ENCODE data around the gene FAM111A.

Gene FAM111A

GRCh38 chr11:59141191-59141590, 1.5 kb upstream of the FAM111A start:
- DNase-seq (ENCODE audit: low spot score) (no peak), FAIRE-seq (no peak)

GRCh38 chr11:59141673-59142460, 789 bp upstream of the FAM111A start:
- DNase-seq (ENCODE audit: low spot score) (no peak), FAIRE-seq (no peak)

- FAIRE-seq (no peak), DNase-seq (ENCODE audit: low spot score) (no peak)
Observed at GRCh38 chr11:59144096-59144495, 1.4 kb downstream of the FAM111A start.

GRCh38 chr11:59144579-59145345, 2.1 kb downstream of the FAM111A start:
- DNase-seq (ENCODE audit: low spot score) (peak; percentile 85), FAIRE-seq (no peak)

GRCh38 chr11:59145534-59145933, 2.9 kb downstream of the FAM111A start:
- no peak for FAIRE-seq

GRCh38 chr11:59151761-59152160, 9.1 kb downstream of the FAM111A start:
- FAIRE-seq (no peak), DNase-seq (ENCODE audit: low spot score) (no peak)

More at GRCh38 chr11:59145534-59145933, 2.9 kb downstream of the FAM111A start:
- no peak for DNase-seq (ENCODE audit: low spot score)

- DNase-seq (ENCODE audit: low spot score) (no peak), FAIRE-seq (no peak)
Observed at GRCh38 chr11:59152312-59152951, 9.8 kb downstream of the FAM111A start.

GRCh38 chr11:59154610-59155009, 12.0 kb downstream of the FAM111A start:
- DNase-seq (ENCODE audit: low spot score), result no peak
- no peak for FAIRE-seq

GRCh38 chr11:59157433-59157832, 14.8 kb downstream of the FAM111A start:
- DNase-seq (ENCODE audit: low spot score), result no peak
- FAIRE-seq, result no peak

GRCh38 chr11:59158206-59159068, 15.8 kb downstream of the FAM111A start:
- DNase-seq (ENCODE audit: low spot score), result peak; percentile 71
- FAIRE-seq, result peak; percentile 5

GRCh38 chr11:59164028-59164427, 21.4 kb downstream of the FAM111A start:
- FAIRE-seq, result no peak

GRCh38 chr11:59171508-59172322, 29.1 kb downstream of the FAM111A start, which contains the start of gene DTX4:
Gene DTX4, plus strand, starts transcription at chr11:59172132. Its CDS starts 464 bp downstream, at chr11:59172596.
- DNase-seq (ENCODE audit: low spot score), result peak; percentile 91
- FAIRE-seq, result peak; percentile 86

More at GRCh38 chr11:59164028-59164427, 21.4 kb downstream of the FAM111A start:
- DNase-seq (ENCODE audit: low spot score), result no peak

- no peak for FAIRE-seq
- peak; percentile 37 for DNase-seq (ENCODE audit: low spot score)
Observed at GRCh38 chr11:59172345-59173079, 29.9 kb downstream of the FAM111A start.

GRCh38 chr11:59173080-59173963, 30.7 kb downstream of the FAM111A start:
- no peak for FAIRE-seq
- peak; percentile 32 for DNase-seq (ENCODE audit: low spot score)

- no peak for FAIRE-seq
- DNase-seq (ENCODE audit: low spot score), result peak; percentile 30
Observed at GRCh38 chr11:59173964-59174663, 31.5 kb downstream of the FAM111A start.

- no peak for DNase-seq (ENCODE audit: low spot score)
- no peak for FAIRE-seq
Observed at GRCh38 chr11:59174664-59175033, 32.0 kb downstream of the FAM111A start.

GRCh38 chr11:59175091-59175501, 32.4 kb downstream of the FAM111A start:
- DNase-seq (ENCODE audit: low spot score) (no peak), FAIRE-seq (no peak)

GRCh38 chr11:59176330-59176729, 33.7 kb downstream of the FAM111A start:
- FAIRE-seq (no peak), DNase-seq (ENCODE audit: low spot score) (no peak)
